IMR-90 (cell line): ENCODE measurements around the gene CPNE1. TPM values are rescaled to one million over a fixed set of nuclear protein-coding genes. Genes with fewer than 3 reads are reported as not detected.

Source experiments
- ATAC-seq: fragments of 200-7000 bp; cut with Tn5 transposase; 2 replicates; pipeline ENCODE4 v1.9.1; 2020; ENCODE audit warnings: low read depth, mild to moderate bottlenecking, moderate library complexity
- BruUV-seq: library from RNA; stranded (reverse); fragments of 400-500 nt; replicated peaks from 2 replicates; lab custom pipeline; 2021; lab: Mats Ljungman, UMichigan
- CTCF ChIA-PET: fragments of 300-600 bp; formaldehyde crosslinking; extraction: SDS; loops from one replicate; lab custom pipeline; 2021; ENCODE audit warnings: antibody characterized with exemption; lab: Yijun Ruan, JAX
- POLR2A ChIA-PET: fragments of 300-600 bp; sonication (Branson Sonifier 250); formaldehyde crosslinking; loops from one replicate; lab custom pipeline; 2022; ENCODE audit warnings: antibody characterized with exemption; ENCODE audit not compliant: unreplicated experiment; lab: Charles Lee
- DNase-seq: peaks from one replicate; pipeline ENCODE4 v3.0.0; 2013
- H2AFZ ChIP-seq: replicated peaks from 2 replicates; pipeline ENCODE3; 2013; ENCODE audit warnings: low read length, mild to moderate bottlenecking; ENCODE audit not compliant: poor library complexity
- H2AK5ac ChIP-seq: 2 replicates; pipeline ENCODE4 v1.6.1; 2013; ENCODE audit warnings: low read depth, low read length, inconsistent platforms
- H2AK9ac ChIP-seq: replicated peaks from 2 replicates; pipeline ENCODE3; 2013; ENCODE audit warnings: mild to moderate bottlenecking, low read depth, low read length, moderate library complexity; ENCODE audit not compliant: poor library complexity
- H2BK120ac ChIP-seq: 2 replicates; pipeline ENCODE4 v1.6.1; 2013; ENCODE audit warnings: low read depth, low read length, inconsistent platforms
- H2BK15ac ChIP-seq: 3 replicates; pipeline ENCODE4 v1.6.1; 2013; ENCODE audit warnings: low read depth, low read length, inconsistent platforms
- H2BK20ac ChIP-seq: 2 replicates; pipeline ENCODE4 v1.6.1; 2013; ENCODE audit warnings: low read depth, mild to moderate bottlenecking, inconsistent platforms, low read length, moderate library complexity
- H2BK5ac ChIP-seq: 2 replicates; pipeline ENCODE4 v1.6.1; 2013; ENCODE audit warnings: mild to moderate bottlenecking, low read depth, low read length, inconsistent platforms; ENCODE audit not compliant: poor library complexity, severe bottlenecking
- H3K14ac ChIP-seq: replicated peaks from 2 replicates; pipeline ENCODE4 v1.6.1; 2013; ENCODE audit warnings: low read depth, low read length, inconsistent platforms
- H3K18ac ChIP-seq: 2 replicates; pipeline ENCODE4 v1.6.1; 2013; ENCODE audit warnings: low read depth, low read length, control low read depth
- H3K23ac ChIP-seq: 2 replicates; pipeline ENCODE4 v1.6.1; 2013; ENCODE audit warnings: low read depth, low read length, inconsistent platforms
- H3K27ac ChIP-seq: 2 replicates; pipeline ENCODE4 v1.5.1; 2013; ENCODE audit warnings: mild to moderate bottlenecking, control low read depth, low read length; ENCODE audit not compliant: insufficient read depth
- H3K27me3 ChIP-seq: 2 replicates; pipeline ENCODE4 v1.6.1; 2013; ENCODE audit warnings: low read length; ENCODE audit not compliant: control insufficient read depth, insufficient read depth
- H3K36me3 ChIP-seq: 2 replicates; pipeline ENCODE4 v1.6.1; 2013; ENCODE audit warnings: low read length, mixed read lengths; ENCODE audit not compliant: control insufficient read depth, insufficient read depth
- H3K4ac ChIP-seq: 2 replicates; pipeline ENCODE4 v1.6.1; 2013; ENCODE audit warnings: low read depth, low read length, inconsistent platforms
- H3K4me1 ChIP-seq: 2 replicates; pipeline ENCODE4 v1.6.1; 2013; ENCODE audit warnings: low read length, mixed read lengths; ENCODE audit not compliant: control insufficient read depth, insufficient read depth
- H3K4me2 ChIP-seq: 2 replicates; pipeline ENCODE4 v1.6.1; 2013; ENCODE audit warnings: low read depth, mild to moderate bottlenecking, control low read depth, low read length, moderate library complexity
- H3K4me3 ChIP-seq: 2 replicates; pipeline ENCODE4 v1.5.1; 2013; ENCODE audit warnings: low read depth, mild to moderate bottlenecking, control low read depth, low read length, moderate library complexity; ENCODE audit not compliant: insufficient read depth
- H3K56ac ChIP-seq: 2 replicates; pipeline ENCODE4 v1.6.1; 2013; ENCODE audit warnings: low read length, inconsistent platforms; ENCODE audit not compliant: insufficient read depth; ENCODE audit errors: extremely low read depth
- H3K79me1 ChIP-seq, 2 experiments: 2 replicates each; pipeline ENCODE4 v1.6.1; 2013; ENCODE audit warnings: low read length in 2 of 2, inconsistent platforms in 1 of 2, low read depth in 1 of 2
- H3K9ac ChIP-seq: 2 replicates; pipeline ENCODE4 v1.6.1; 2013; ENCODE audit warnings: low read depth, low read length, control low read depth
- H3K9me1 ChIP-seq: 2 replicates; pipeline ENCODE4 v1.6.1; 2013; ENCODE audit warnings: low read length, inconsistent platforms; ENCODE audit not compliant: insufficient read depth
- H3K9me3 ChIP-seq: 2 replicates; pipeline ENCODE4 v1.6.1; 2013; ENCODE audit warnings: low read length; ENCODE audit not compliant: control insufficient read depth, insufficient read depth
- H4K20me1 ChIP-seq: 2 replicates; pipeline ENCODE4 v1.6.1; 2013; ENCODE audit warnings: low read length, inconsistent platforms; ENCODE audit not compliant: insufficient read depth
- H4K5ac ChIP-seq: 2 replicates; pipeline ENCODE4 v1.6.1; 2013; ENCODE audit warnings: mild to moderate bottlenecking, low read depth, low read length, control low read depth
- H4K8ac ChIP-seq, 2 experiments: 2 replicates each; pipeline ENCODE4 v1.6.1; 2013; ENCODE audit warnings: low read depth in 2 of 2, low read length in 2 of 2, control low read depth in 1 of 2, inconsistent platforms in 1 of 2
- H4K91ac ChIP-seq: 2 replicates; pipeline ENCODE4 v1.6.1; 2013; ENCODE audit warnings: low read depth, low read length, inconsistent platforms; ENCODE audit not compliant: insufficient read depth
- BHLHE40 ChIP-seq: fragments of 150-350 bp; IDR thresholded peaks from 2 replicates; pipeline ENCODE4 v1.6.1; 2016; ENCODE audit warnings: mild to moderate bottlenecking, low read depth, low read length
- CEBPB ChIP-seq: IDR thresholded peaks from 2 replicates; pipeline ENCODE4 v1.6.1; 2012; ENCODE audit warnings: low read depth, low read length, improper control_type of control experiment
- CHD1 ChIP-seq: IDR thresholded peaks from 2 replicates; pipeline ENCODE4 v1.6.1; 2012; ENCODE audit warnings: low read depth, low read length, improper control_type of control experiment
- CTCF ChIP-seq: conservative IDR thresholded peaks from 2 replicates; pipeline ENCODE4 v1.5.1; 2012; ENCODE audit warnings: mild to moderate bottlenecking, low read depth, low read length, improper control_type of control experiment
- ELK1 ChIP-seq: fragments of 150-350 bp; IDR thresholded peaks from 2 replicates; pipeline ENCODE4 v1.6.1; 2016; ENCODE audit warnings: low read depth, mild to moderate bottlenecking, low read length, moderate library complexity, borderline replicate concordance
- FOS ChIP-seq: fragments of 150-350 bp; IDR thresholded peaks from 2 replicates; pipeline ENCODE4 v1.6.1; 2016; ENCODE audit warnings: low read depth, low read length
- MAFK ChIP-seq: IDR thresholded peaks from 2 replicates; pipeline ENCODE4 v1.6.1; 2012; ENCODE audit warnings: low read depth, low read length, improper control_type of control experiment
- MAZ ChIP-seq: IDR thresholded peaks from 2 replicates; pipeline ENCODE4 v1.6.1; 2012; ENCODE audit warnings: low read depth, mild to moderate bottlenecking, low read length, improper control_type of control experiment, moderate library complexity, borderline replicate concordance
- MXI1 ChIP-seq: IDR thresholded peaks from 2 replicates; pipeline ENCODE4 v1.6.1; 2012; ENCODE audit warnings: low read depth, mild to moderate bottlenecking, low read length, moderate library complexity, borderline replicate concordance
- NFE2L2 ChIP-seq: fragments of 150-350 bp; IDR thresholded peaks from 2 replicates; pipeline ENCODE4 v1.6.1; 2016; ENCODE audit warnings: low read depth, mild to moderate bottlenecking, low read length
- POLR2A ChIP-seq: IDR thresholded peaks from 2 replicates; pipeline ENCODE4 v1.6.1; 2012; ENCODE audit warnings: mild to moderate bottlenecking, low read depth, low read length
- RAD21 ChIP-seq: IDR thresholded peaks from 2 replicates; pipeline ENCODE4 v1.6.1; 2012; ENCODE audit warnings: low read length, improper control_type of control experiment
- RCOR1 ChIP-seq: IDR thresholded peaks from 2 replicates; pipeline ENCODE4 v1.6.1; 2012; ENCODE audit warnings: mild to moderate bottlenecking, low read length, improper control_type of control experiment; ENCODE audit not compliant: insufficient replicate concordance
- RFX5 ChIP-seq: IDR thresholded peaks from 2 replicates; pipeline ENCODE4 v1.8.0; 2012; ENCODE audit warnings: low read depth, mild to moderate bottlenecking, low read length, moderate library complexity
- SMC3 ChIP-seq: fragments of 150-350 bp; IDR thresholded peaks from 2 replicates; pipeline ENCODE4 v1.6.1; 2016; ENCODE audit warnings: low read depth, mild to moderate bottlenecking, antibody characterized with exemption, low read length, moderate library complexity
- WGBS, 2 experiments: methylation state at CpG; one replicate each; pipeline versions ENCODE4 v1.1.5 to v1.1.7; 2013; ENCODE audit warnings: missing lambda C conversion rate in 2 of 2; ENCODE audit not compliant: insufficient read length in 1 of 2; ENCODE audit errors: extremely low coverage in 2 of 2; 5-methylcytosine and 5-hydroxymethylcytosine counted together
- dilution Hi-C: fragments of 300-500 bp; cut with HindIII; formaldehyde crosslinking; loops from one replicate; pipeline ENCODE4 v1.14.3; 2018; ENCODE audit warnings: low sequenced_read_pairs; ENCODE audit not compliant: unreplicated experiment
- in situ Hi-C: fragments of 300-500 bp; cut with MboI; formaldehyde crosslinking; loops from 3 replicates; pipeline ENCODE4 v1.14.3; 2019; ENCODE audit warnings: low sequenced_read_pairs, inconsistent platforms, mixed read lengths
- intact Hi-C: fragments of 100-400 bp; cut with micrococcal nuclease; formaldehyde crosslinking; loops from 2 replicates; pipeline ENCODE4 v1.10.0; 2022
- polyA plus RNA-seq, 3 experiments: library from polyadenylated mRNA; depleted of rRNA; stranded (reverse); fragments of >200 nt; gene quantifications; 2 replicates each; pipeline ENCODE4 v1.2.3, GENCODE V29; 2012; ENCODE audit warnings: low replicate concordance in 1 of 3
- total RNA-seq: library from RNA; depleted of rRNA; stranded (reverse); fragments of >200 nt; gene quantifications from 2 replicates; pipeline ENCODE4 v1.2.3, GENCODE V29; 2012

Gene CPNE1
- total and polyA plus RNA-seq, 2 of the 4 experiments (the other 2 are of a cell fraction): 163 to 165 TPM

GRCh38 chr20:35627121-35627520 lies 37.6 kb downstream of the CPNE1 start (continued):
- TF ChIP-seq SMC3 (no peak), MXI1 (no peak), FOS (no peak)

GRCh38 chr20:35626386-35627001 lies 38.2 kb downstream of the CPNE1 start:
- peak overlapping the region; percentile 18 for H2BK5ac ChIP-seq
- POLR2A ChIA-PET: no interaction called here
- in situ Hi-C loops: no loop called here
- TF ChIP-seq CTCF: no peak
- no peak for TF ChIP-seq RFX5
- TF ChIP-seq ELK1: no peak
- no peak for TF ChIP-seq RCOR1
- TF ChIP-seq MAFK: no peak
- no peak for TF ChIP-seq POLR2A
- no peak for TF ChIP-seq MXI1
- TF ChIP-seq MAZ: no peak
- TF ChIP-seq FOS: no peak
- no peak for TF ChIP-seq CHD1
- TF ChIP-seq BHLHE40: no peak
- TF ChIP-seq CEBPB: no peak
- no peak for TF ChIP-seq RAD21
- no peak for TF ChIP-seq NFE2L2
- TF ChIP-seq SMC3: no peak

More at GRCh38 chr20:35626386-35627001, 38.2 kb downstream of the CPNE1 start:
- Histone ChIP-seq H2AK9ac (peak overlapping the region; percentile 55), H3K4me2 (no peak overlapping the region), H3K4me1 (no peaks in the 10 kb centered on the region; the same call in 1 of the 2 replicates), H3K4me3 (no peak overlapping the region), H3K23ac (no peak overlapping the region), H3K56ac (no peak overlapping the region), H3K14ac (no peak overlapping the region), H3K9me3 (no peaks in the 10 kb centered on the region), H3K36me3 (peaks cover 44% of the 10 kb centered on the region), H3K27me3 (no peaks in the 10 kb centered on the region), H2BK20ac (no peak overlapping the region), H4K5ac (no peak overlapping the region), H2BK120ac (no peak overlapping the region), H3K4ac (no peak overlapping the region), H3K79me1 (peaks cover 8 to 29% of the 10 kb centered on the region in 2 experiments; a peak in 3 of 4 replicates), H3K27ac (no peak overlapping the region), H3K9me1 (peaks cover 12% of the 10 kb centered on the region), H2AK5ac (no peak overlapping the region), H2AFZ (peak overlapping the region; percentile 61), H3K18ac (no peak overlapping the region), H3K9ac (no peak overlapping the region), H4K91ac (no peak overlapping the region), H4K20me1 (peaks cover 10% of the 10 kb centered on the region; the same call in 1 of the 2 replicates), H4K8ac (no peak overlapping the region), H2BK15ac (no peak overlapping the region)
- CTCF ChIA-PET: no interaction called here
- BruUV-seq: no TSS peak
- intact Hi-C loops: no loop called here
- no peak for ATAC-seq
- WGBS, 2 experiments: 92% methylated on average over 6 of the region's 13 CpGs; no CpG with 5 or more reads in 1 of the 2 experiments
- dilution Hi-C loops: no loop called here
- DNase-seq: no peak
